Endothelial cell of umbilical vein (primary cell): ENCODE results near the gene NUDT16L1. TPM values are rescaled to one million over a fixed set of nuclear protein-coding genes. Genes with fewer than 3 reads are reported as not detected.

Experiments used
- BruUV-seq: library from RNA; stranded (reverse); fragments of 400-500 nt; replicated peaks from 2 replicates; lab custom pipeline; 2021; lab: Mats Ljungman, UMichigan
- CTCF ChIA-PET: fragments of 300-600, 350-600 bp; sonication (Branson Sonifier 250); formaldehyde crosslinking; loops from one replicate; lab custom pipeline; 2021; ENCODE audit warnings: antibody characterized with exemption, inconsistent platforms; lab: Charles Lee
- POLR2A ChIA-PET: fragments of 300-600, 350-600 bp; sonication (Branson Sonifier 250); formaldehyde crosslinking; loops from one replicate; lab custom pipeline; 2021; ENCODE audit warnings: antibody characterized with exemption, inconsistent platforms; lab: Charles Lee
- DNase-seq: peaks from one replicate; pipeline ENCODE4 v3.0.0-alpha.2; 2011; ENCODE audit warnings: low read depth, low spot score
- FAIRE-seq: peaks from 2 replicates; lab custom pipeline; 2011; peaks lifted over from hg19 to GRCh38; lab: Jason Lieb, UNC
- H2AFZ ChIP-seq: 2 replicates; pipeline ENCODE4 v1.6.0; 2012; ENCODE audit warnings: low read depth, low read length, control low read depth, inconsistent platforms
- H3K27ac ChIP-seq: 2 replicates; pipeline ENCODE4 v1.5.1; 2011; ENCODE audit warnings: low read depth, mild to moderate bottlenecking, control low read depth, low read length, moderate library complexity; ENCODE audit not compliant: insufficient read depth
- H3K27me3 ChIP-seq, 2 experiments: 2 replicates each; pipeline versions ENCODE4 v1.6.0 to v1.6.1; 2011; ENCODE audit warnings: low read length in 2 of 2, mixed read lengths in 1 of 2; ENCODE audit not compliant: control insufficient read depth in 2 of 2, insufficient read depth in 2 of 2
- H3K36me3 ChIP-seq, 2 experiments: 2 replicates in 1 of 2; 3 replicates in 1 of 2; pipeline ENCODE4 v1.5.1; 2011; ENCODE audit warnings: low read length in 2 of 2, mild to moderate bottlenecking in 1 of 2, moderate library complexity in 1 of 2; ENCODE audit not compliant: control insufficient read depth in 2 of 2, insufficient read depth in 2 of 2; ENCODE audit errors: extremely low read depth in 1 of 2
- H3K4me1 ChIP-seq: 3 replicates; pipeline ENCODE4 v1.5.1; 2011; ENCODE audit warnings: mild to moderate bottlenecking, low read length; ENCODE audit not compliant: control insufficient read depth, insufficient read depth; ENCODE audit errors: extremely low read depth
- H3K4me2 ChIP-seq: 2 replicates; pipeline ENCODE4 v1.6.1; 2011; ENCODE audit warnings: low read length, control low read depth, mixed read lengths; ENCODE audit not compliant: insufficient read depth
- H3K4me3 ChIP-seq, 3 experiments: fragments of 200-600 bp in 1 of 3; sonication (generic), shearing (Covaris generic) in 1 of 3; replicated peaks in 1 of 3; 2 replicates each; pipeline ENCODE4 v1.5.1; 2011 to 2016; ENCODE audit warnings: control low read depth in 3 of 3, low read length in 3 of 3, mild to moderate bottlenecking in 2 of 3, inconsistent platforms in 1 of 3, low read depth in 1 of 3, moderate library complexity in 1 of 3; ENCODE audit not compliant: insufficient read depth in 1 of 3
- H3K79me2 ChIP-seq: 2 replicates; pipeline ENCODE4 v1.6.0; 2012; ENCODE audit warnings: low read length, inconsistent platforms; ENCODE audit not compliant: control insufficient read depth, insufficient read depth
- H3K9ac ChIP-seq: replicated peaks from 2 replicates; pipeline ENCODE3; 2011; ENCODE audit warnings: low read length, control low read depth; ENCODE audit not compliant: insufficient read depth; ENCODE audit errors: extremely low read depth
- H3K9me1 ChIP-seq: replicated peaks from 3 replicates; pipeline ENCODE4 v1.6.0; 2011; ENCODE audit warnings: mild to moderate bottlenecking, low read length; ENCODE audit not compliant: control insufficient read depth, insufficient read depth; ENCODE audit errors: extremely low read depth
- H3K9me3 ChIP-seq: replicated peaks from 2 replicates; pipeline ENCODE4 v1.5.1; 2012; ENCODE audit warnings: low read length, inconsistent platforms; ENCODE audit not compliant: control insufficient read depth, insufficient read depth
- H4K20me1 ChIP-seq: replicated peaks from 2 replicates; pipeline ENCODE3; 2011; ENCODE audit warnings: mild to moderate bottlenecking, low read length; ENCODE audit not compliant: control insufficient read depth, insufficient read depth; ENCODE audit errors: extremely low read depth
- CTCF ChIP-seq, 2 donors: IDR thresholded peaks; 1 replicate in 1 of 2; 2 replicates in 1 of 2; pipeline ENCODE4 v1.5.1; 2011; ENCODE audit warnings: low read length in 2 of 2, mild to moderate bottlenecking in 2 of 2, moderate library complexity in 2 of 2, control low read depth in 1 of 2, inconsistent platforms in 1 of 2, low read depth in 1 of 2; ENCODE audit not compliant: insufficient read depth in 1 of 2; ENCODE audit errors: extremely low read depth in 1 of 2
- EZH2 ChIP-seq: IDR thresholded peaks from 2 replicates; pipeline ENCODE4 v1.6.1; 2012; ENCODE audit warnings: borderline replicate concordance, low read depth, mild to moderate bottlenecking, moderate library complexity, low read length, inconsistent platforms; ENCODE audit not compliant: severe bottlenecking
- FOS ChIP-seq: IDR thresholded peaks from 2 replicates; pipeline ENCODE4 v1.6.1; 2011; ENCODE audit warnings: mild to moderate bottlenecking, low read length, moderate library complexity, borderline replicate concordance; ENCODE audit not compliant: insufficient read depth
- GATA2 ChIP-seq: IDR thresholded peaks from 2 replicates; pipeline ENCODE4 v1.7.0; 2011; ENCODE audit warnings: low read depth, mild to moderate bottlenecking, moderate library complexity, mixed read lengths, low read length; ENCODE audit not compliant: insufficient read length, insufficient read depth
- JUN ChIP-seq: IDR thresholded peaks from 2 replicates; pipeline ENCODE4 v1.6.1; 2011; ENCODE audit warnings: borderline replicate concordance, low read depth; ENCODE audit not compliant: insufficient read length, insufficient read depth
- MAX ChIP-seq: IDR thresholded peaks from 2 replicates; pipeline ENCODE4 v1.6.1; 2011; ENCODE audit not compliant: insufficient read depth, insufficient read length
- MYC ChIP-seq: IDR thresholded peaks from one replicate; pipeline ENCODE4 v1.6.1; 2011; ENCODE audit warnings: mild to moderate bottlenecking, low read depth, low read length
- POLR2A ChIP-seq: IDR thresholded peaks from 2 replicates; pipeline ENCODE4 v1.6.1; 2012; ENCODE audit warnings: low read depth, mild to moderate bottlenecking, control low read depth, low read length
- POLR2AphosphoS5 ChIP-seq: IDR thresholded peaks from 2 replicates; pipeline ENCODE4 v1.6.1; 2012; ENCODE audit warnings: low read depth, mild to moderate bottlenecking, control low read depth, low read length, moderate library complexity; ENCODE audit not compliant: insufficient read depth
- dilution Hi-C: fragments of 300-500 bp; cut with MboI; formaldehyde crosslinking; loops from one replicate; pipeline ENCODE4 v1.15.0; 2019; ENCODE audit warnings: low sequenced_read_pairs; ENCODE audit not compliant: extremely low pct_ligation_motif_present
- intact Hi-C: fragments of 100-400 bp; cut with micrococcal nuclease; formaldehyde crosslinking; loops from one replicate; pipeline ENCODE4 v1.10.0; 2022
- polyA plus RNA-seq, 4 experiments: library from polyadenylated mRNA; depleted of rRNA in 3 of 4; stranded (reverse) in 3 of 4; unstranded in 1 of 4; fragments of >200 nt; gene quantifications; 2 replicates each; pipeline versions ENCODE4 v1.2.1 to v1.2.3, GENCODE V29; 2011 to 2012; ENCODE audit warnings: missing spikeins in 1 of 4
- total RNA-seq: library from RNA; stranded (reverse); gene quantifications from 2 replicates; pipeline ENCODE4 v1.2.3, GENCODE V29; 2021

Gene NUDT16L1
- total and polyA plus RNA-seq, 2 donors (not counting 3 experiments of a cell fraction or from before 2014, with no cell fraction given) = 24.7 to 53.1 TPM

GRCh38 chr16:4743226-4743878, 50.0 kb downstream of the NUDT16L1 start:
- no peak overlapping the region for H3K4me3 ChIP-seq
- intact Hi-C loops = no loop called here
- H4K20me1 ChIP-seq = no peaks in the 10 kb centered on the region
- no peak overlapping the region for H3K9ac ChIP-seq
- no peaks in the 10 kb centered on the region for H3K79me2 ChIP-seq
- H3K4me1 ChIP-seq = no peaks in the 10 kb centered on the region
- no TSS peak for BruUV-seq
- no peaks in the 10 kb centered on the region for H3K9me3 ChIP-seq
- FAIRE-seq (no peak), DNase-seq (no peak)
- H3K9me1 ChIP-seq = no peaks in the 10 kb centered on the region
- no peak overlapping the region for H2AFZ ChIP-seq
- POLR2A ChIA-PET = no interaction called here
- H3K27me3 ChIP-seq = no peaks in the 10 kb centered on the region
- no peaks in the 10 kb centered on the region for H3K36me3 ChIP-seq
- dilution Hi-C loops = no loop called here
- CTCF ChIA-PET = interaction anchor here (1.0 kb wide), 1 partner anchor 8 kb away, joined by 4 read pairs; no protein-coding TSS in a partner anchor
- no peak for TF ChIP-seq POLR2A
- TF ChIP-seq POLR2AphosphoS5 = no peak
- no peak for TF ChIP-seq FOS
- TF ChIP-seq MAX = no peak
- no peak for TF ChIP-seq GATA2
- H3K4me2 ChIP-seq = no peak overlapping the region
- no peak overlapping the region for H3K27ac ChIP-seq

- CTCF ChIA-PET = interaction anchor here (1.0 kb wide), 1 partner anchor 10 kb away, joined by 4 read pairs; no protein-coding TSS in a partner anchor
- DNase-seq (no peak), FAIRE-seq (no peak)
- H2AFZ ChIP-seq = no peak overlapping the region
- no peaks in the 10 kb centered on the region for H3K27me3 ChIP-seq
- no TSS peak for BruUV-seq
- H3K9me3 ChIP-seq = no peaks in the 10 kb centered on the region
- H3K9me1 ChIP-seq = no peaks in the 10 kb centered on the region
- H3K27ac ChIP-seq = no peak overlapping the region
- H3K4me3 ChIP-seq = no peak overlapping the region
- TF ChIP-seq POLR2AphosphoS5 = no peak
- no peak for TF ChIP-seq MAX
- no peak for TF ChIP-seq POLR2A
- TF ChIP-seq GATA2 = no peak
- no peak for TF ChIP-seq FOS
- TF ChIP-seq MYC = no peak
- TF ChIP-seq EZH2 = no peak
- no peak for TF ChIP-seq CTCF (IDR thresholded peaks at IDR 0.05; ENCODE audit: extremely low read depth in 1 of 2, insufficient read depth in 1 of 2, low read depth in 1 of 2, low read length in 2 of 2)
- no peak for TF ChIP-seq JUN
- dilution Hi-C loops (no loop called here), intact Hi-C loops (no loop called here)
- H3K4me2 ChIP-seq = no peak overlapping the region
- no peak overlapping the region for H3K9ac ChIP-seq
- POLR2A ChIA-PET = no interaction called here
- H4K20me1 ChIP-seq = no peaks in the 10 kb centered on the region
- no peaks in the 10 kb centered on the region for H3K79me2 ChIP-seq
- no peaks in the 10 kb centered on the region for H3K4me1 ChIP-seq
- no peaks in the 10 kb centered on the region for H3K36me3 ChIP-seq
Measured at GRCh38 chr16:4744555-4745273, 51.4 kb downstream of the NUDT16L1 start.
